A673 (cell line): ENCODE measurements around the gene NDC1.

Experiments used
- EZH2 ChIP-seq: fragments of 200-600 bp; sonication (generic); IDR thresholded peaks from 2 replicates; pipeline ENCODE4 v1.6.1; 2017; ENCODE audit warnings: borderline replicate concordance, low read depth, mild to moderate bottlenecking, mixed read lengths, antibody characterized with exemption, low read length; ENCODE audit not compliant: poor library complexity, severe bottlenecking
- TF ChIP-seq, protein P1 (sequence below): fragments of 300-800, 200-600 bp; sonication (generic); conservative IDR thresholded peaks from 2 replicates; pipeline ENCODE4 v1.5.1; 2017; ENCODE audit warnings: low read depth, mild to moderate bottlenecking, antibody characterized with exemption, low read length, moderate library complexity, mixed read lengths

DNA sequence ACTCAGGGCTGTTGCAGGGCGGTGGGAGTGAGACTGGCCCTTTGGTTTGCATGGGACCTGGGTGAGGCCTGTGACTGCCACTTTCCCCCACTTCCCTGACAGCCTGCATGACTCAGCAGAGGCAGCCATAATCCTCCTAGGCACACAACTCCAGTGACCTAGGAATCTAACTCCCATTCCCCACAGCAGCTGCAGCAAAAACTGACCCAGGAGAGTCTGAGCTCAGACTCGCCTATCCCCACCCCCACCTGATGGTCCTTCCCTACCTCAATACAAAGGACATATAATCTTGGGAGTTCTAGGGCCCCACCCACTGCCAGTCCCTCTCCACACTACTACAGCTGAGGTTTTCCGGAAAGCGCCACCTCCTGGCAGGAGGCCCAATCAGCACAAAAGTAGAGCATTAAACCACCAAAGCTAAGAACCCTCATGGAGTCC lies 26.7 kb downstream of the NDC1 start:
- TF ChIP-seq, protein P1, sequence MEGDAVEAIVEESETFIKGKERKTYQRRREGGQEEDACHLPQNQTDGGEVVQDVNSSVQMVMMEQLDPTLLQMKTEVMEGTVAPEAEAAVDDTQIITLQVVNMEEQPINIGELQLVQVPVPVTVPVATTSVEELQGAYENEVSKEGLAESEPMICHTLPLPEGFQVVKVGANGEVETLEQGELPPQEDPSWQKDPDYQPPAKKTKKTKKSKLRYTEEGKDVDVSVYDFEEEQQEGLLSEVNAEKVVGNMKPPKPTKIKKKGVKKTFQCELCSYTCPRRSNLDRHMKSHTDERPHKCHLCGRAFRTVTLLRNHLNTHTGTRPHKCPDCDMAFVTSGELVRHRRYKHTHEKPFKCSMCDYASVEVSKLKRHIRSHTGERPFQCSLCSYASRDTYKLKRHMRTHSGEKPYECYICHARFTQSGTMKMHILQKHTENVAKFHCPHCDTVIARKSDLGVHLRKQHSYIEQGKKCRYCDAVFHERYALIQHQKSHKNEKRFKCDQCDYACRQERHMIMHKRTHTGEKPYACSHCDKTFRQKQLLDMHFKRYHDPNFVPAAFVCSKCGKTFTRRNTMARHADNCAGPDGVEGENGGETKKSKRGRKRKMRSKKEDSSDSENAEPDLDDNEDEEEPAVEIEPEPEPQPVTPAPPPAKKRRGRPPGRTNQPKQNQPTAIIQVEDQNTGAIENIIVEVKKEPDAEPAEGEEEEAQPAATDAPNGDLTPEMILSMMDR, result peak; percentile 40
- no peak for TF ChIP-seq EZH2
